ENCODE results near the gene PPHLN1. TPM values are rescaled to one million over a fixed set of nuclear protein-coding genes. Genes with fewer than 3 reads are reported as not detected.

Gene PPHLN1, protein sequence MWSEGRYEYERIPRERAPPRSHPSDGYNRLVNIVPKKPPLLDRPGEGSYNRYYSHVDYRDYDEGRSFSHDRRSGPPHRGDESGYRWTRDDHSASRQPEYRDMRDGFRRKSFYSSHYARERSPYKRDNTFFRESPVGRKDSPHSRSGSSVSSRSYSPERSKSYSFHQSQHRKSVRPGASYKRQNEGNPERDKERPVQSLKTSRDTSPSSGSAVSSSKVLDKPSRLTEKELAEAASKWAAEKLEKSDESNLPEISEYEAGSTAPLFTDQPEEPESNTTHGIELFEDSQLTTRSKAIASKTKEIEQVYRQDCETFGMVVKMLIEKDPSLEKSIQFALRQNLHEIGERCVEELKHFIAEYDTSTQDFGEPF
- total RNA-seq (2022; extraction: Qiagen RNA extraction; ENCODE audit: low read depth), result 49.6 to 76.9 TPM (median 57.1 TPM) in 5 replicates

DNA sequence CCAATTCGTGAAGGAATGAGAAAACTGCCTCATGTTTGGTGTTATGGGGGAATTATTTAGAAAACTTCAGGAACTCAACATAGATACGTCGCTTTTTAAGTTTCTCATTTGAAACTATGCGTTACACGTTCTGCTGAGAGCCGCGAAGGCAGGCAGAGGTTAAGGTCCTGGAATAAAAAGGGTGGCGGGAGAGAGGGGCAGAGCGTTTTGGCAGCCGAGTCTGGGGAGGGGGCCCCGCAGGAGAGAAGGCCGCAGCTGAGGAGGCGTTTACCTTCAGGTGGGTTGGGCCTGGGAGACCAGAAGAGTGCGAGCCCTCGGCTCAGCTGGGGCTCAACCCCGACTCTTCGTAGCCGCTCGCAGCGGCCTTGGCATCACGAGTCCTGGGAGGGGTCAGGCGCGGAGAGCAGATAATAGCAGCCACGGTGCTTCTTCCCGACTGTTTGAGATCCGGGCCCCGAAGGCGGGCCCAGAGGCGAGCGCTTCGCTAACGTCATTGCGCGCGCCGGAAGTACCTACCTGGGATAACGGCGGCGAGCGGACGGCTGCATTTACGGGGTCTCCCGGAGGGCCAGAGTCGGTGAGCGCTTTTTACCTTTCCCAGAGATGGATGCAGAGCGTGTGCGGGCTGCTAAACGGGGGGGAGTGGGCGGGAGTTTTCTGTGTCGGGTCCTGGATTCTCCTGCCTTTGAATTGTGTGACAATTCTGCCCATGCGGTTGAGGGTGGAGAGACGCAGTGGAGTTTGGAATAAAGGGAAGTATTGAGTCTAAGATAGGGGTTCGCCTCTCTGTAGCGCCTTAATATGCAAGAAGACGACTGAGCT is at the start of gene PPHLN1, which contains the start of gene ZCRB1:
Gene PPHLN1, plus strand, starts transcription at position 515 of the 822 bp plus-strand sequence. CDS start 9,736 bp downstream, outside the sequence.
Gene ZCRB1, minus strand, starts transcription at position 442 of the 822 bp plus-strand sequence. CDS start 1,992 bp downstream, outside the sequence.

Other genes starting within 250 kb of the PPHLN1 start
- 12.6 to 14.4 TPM (median 13.2 TPM) in 5 replicates for gene GXYLT1, start 181.3 kb upstream of the PPHLN1 start, total RNA-seq (2022; extraction: Qiagen RNA extraction; ENCODE audit: low read depth)
- gene YAF2, start 87.9 kb upstream of the PPHLN1 start, total RNA-seq (2022; extraction: Qiagen RNA extraction; ENCODE audit: low read depth), result 21.3 to 26.8 TPM (median 23.3 TPM) in 5 replicates
- 55.2 to 63.6 TPM (median 62.0 TPM) in 5 replicates for gene ZCRB1, start 73 bp upstream of the PPHLN1 start, total RNA-seq (2022; extraction: Qiagen RNA extraction; ENCODE audit: low read depth)